NCI-H1092 treated with DMSO at 0.1 percent for 48 hours (cell line): ENCODE results near the gene CPXM2.

ENCODE experiments used
- DNase-seq: peaks from one replicate; lab custom pipeline; 2025; lab: John Stamatoyannopoulos, UW

The CPXM2 gene

DNA sequence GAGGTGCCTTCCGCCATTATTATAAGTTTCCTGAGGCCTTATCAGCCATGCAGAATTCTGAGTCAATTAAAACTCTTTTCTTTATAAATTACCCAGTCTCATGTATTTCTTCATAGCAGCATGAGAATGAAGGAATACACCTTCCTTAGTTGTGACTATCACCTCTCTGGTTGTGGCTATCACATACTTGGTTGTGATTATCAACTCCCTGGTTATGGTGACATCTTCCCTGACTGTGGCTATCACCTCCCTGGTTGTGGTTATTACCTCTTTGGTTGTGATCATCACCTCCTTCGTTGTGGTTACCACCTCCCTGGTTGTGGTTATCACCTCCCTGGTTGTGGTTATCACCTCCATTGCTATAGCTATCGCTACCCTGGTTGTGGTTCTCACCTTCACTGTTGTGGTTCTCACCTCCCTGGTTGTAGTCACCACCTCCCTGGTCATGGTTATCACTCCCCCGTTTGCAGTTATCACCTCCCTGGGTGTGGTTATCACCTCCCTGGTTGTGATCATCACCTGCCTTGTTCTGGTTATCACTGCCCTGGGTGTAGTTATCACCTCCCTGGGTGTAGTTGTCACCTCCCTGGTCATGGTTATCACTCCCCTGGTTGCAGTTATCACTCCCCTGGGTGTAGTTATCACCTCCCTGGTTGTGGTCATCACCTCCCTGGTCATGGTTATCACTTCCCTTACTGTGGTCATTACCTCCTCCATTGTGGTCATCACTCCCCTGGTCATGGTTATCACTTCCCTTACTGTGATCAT lies 119.5 kb downstream of the CPXM2 start:
- no peak for DNase-seq

DNA sequence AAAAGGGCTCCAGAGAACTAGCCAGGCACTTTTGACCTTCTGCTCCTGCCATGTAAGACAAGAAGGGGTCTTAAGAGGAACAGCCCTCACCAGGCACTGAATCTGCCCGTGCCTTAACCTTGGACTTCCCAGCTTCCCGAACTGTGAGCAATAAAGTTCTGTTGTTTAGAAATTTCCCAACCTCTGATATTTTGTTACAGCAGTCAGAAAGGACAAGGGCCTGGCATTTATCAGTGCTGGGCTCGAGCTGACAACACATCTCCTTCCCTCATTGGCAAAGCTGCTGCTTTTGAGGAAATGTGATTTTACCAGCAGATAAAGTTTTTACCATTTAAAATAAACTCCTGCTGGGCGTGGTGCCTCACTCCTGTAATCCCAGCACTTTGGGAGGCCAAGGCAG lies 122.0 kb downstream of the CPXM2 start:
- DNase-seq, result no peak

DNA sequence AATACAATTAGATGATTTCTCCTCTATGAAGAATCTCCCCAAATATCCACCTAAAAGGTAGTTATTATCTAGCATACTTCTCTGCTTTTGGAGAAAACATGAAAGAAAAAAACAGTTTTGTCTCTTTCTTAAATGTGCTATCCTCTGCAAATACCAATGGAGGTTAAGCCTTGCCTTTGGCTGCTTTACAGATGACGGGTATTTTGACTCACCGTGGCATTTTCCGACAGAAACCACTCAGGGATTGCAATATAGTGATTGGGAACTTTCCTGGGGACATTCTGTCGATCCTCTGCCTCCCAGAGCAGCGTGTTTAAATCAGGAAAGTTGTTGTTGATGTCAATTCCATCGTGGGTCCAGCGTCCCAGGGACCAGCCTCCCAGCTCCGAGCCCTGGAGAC lies 124.8 kb downstream of the CPXM2 start:
- no peak for DNase-seq

DNA sequence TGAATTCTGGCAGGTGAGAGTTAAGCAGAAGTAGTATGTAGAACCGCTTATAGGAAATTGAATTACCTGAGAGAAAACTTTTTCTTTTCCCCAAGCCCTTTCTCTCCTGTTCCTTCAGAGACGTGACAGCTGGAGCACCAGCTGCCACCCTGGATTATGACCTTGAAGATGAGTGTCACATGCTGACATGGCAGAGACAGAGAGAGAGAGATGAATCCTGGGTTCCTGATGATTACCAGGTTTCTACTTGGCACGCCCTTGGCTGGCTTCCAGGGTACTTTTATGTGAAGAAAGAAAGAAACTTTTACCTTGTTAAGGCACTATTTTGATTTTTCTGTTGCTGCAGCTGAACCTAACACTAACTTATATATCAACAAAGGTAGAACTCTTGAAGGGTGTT lies 125.6 kb downstream of the CPXM2 start:
- DNase-seq, result no peak

DNA sequence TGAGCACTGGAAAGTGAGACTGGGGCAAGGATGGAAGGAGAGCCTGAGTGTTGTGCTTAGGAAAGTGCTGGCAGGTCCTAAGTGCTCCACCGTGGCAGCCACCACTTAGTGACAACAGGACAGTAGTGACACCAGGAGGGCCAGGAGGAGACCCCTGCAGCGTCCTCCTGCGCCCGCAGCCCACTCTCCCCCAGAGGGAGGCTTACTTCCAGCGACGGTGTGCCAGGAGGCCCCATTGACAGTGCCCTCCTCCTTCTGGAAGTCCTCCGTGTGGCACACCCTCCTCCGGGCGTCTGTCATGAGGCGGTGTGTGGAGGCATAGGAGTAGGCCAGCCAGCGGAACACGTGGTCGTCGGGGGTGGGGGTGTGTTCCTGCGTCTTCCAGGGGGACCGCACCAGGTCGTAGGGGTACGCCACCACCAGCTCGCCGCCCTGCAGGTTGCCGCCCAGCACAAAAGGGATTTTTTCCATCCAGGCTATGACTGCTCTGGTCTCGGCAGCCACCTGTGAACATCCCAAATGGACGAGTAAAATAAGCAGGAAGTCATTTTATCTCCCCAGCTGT lies 129.9 kb downstream of the CPXM2 start:
- no peak for DNase-seq

DNA sequence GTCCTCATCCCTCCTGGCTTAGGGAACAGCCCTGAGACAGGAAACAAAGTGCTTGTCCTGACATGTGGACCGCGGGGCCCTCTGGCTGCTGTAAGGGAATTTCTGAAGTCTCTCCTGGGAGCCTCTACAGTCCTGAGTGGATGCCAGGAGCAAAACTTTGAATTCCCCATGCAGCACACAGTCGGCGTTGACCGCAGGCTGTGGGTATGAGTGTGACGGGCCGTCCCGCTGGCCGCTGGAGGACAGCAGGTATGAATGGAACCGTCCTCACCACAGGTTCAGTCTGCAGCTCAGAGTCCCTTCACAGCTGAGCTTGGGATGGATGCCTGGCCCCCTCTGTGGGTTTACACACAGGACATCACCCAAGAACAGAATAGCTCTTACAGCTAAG lies 130.6 kb downstream of the CPXM2 start:
- no peak for DNase-seq

DNA sequence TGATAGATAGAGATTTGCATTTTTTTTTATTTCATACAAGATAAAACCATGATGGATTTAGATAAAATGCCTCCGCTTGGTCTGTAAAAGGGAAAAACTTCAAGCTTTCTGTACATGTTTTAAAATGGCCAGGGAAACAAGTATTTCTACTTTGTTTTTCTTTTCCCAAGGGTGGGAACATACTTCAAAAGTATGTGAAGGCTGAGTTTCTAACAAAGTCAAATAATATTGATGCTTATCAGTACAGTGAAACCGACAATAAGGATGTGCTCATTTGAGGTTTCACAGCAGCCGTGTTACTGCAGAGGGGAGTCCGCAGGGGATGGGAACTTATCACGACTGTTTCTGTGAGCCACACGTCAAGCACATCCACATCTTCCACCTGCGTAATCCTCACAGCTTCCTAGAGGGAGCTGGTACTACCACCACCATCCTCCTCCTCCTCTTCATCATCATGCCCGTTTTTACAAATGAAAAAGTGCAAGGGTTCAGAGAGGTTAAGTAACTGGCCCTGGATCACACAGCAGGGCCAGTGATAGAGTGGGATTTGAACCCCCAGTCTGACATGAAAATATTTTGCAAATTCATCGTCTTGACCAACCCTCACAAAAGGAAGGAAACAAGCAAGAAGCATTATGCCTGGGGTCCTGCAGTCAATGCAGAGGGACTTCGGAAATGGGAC lies 131.1 kb downstream of the CPXM2 start:
- DNase-seq, result no peak

DNA sequence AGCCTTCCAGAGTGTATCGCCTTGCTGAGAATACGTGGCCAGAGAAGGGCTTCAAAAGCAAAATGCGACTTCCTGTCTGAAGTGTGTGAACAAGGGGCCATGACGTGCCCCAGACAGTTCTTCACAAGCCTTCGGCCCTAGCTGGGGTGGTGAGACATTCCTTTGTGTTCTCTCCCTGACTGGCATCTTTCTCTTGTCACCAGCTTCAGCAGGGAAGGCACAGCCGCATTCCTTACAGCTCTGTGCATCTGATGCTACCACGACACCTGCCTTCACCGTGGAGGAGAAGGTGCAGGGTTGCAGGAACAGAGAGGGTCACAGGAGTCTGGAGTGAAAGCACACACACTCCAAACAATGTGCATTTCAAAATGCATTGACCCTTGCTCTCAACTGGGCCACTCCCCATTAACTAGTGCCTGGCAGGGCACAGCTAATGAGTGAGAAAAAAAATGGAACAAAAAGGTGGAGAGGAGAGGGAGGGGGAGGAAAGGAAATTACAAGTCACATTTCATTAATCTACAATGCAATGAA lies 132.0 kb downstream of the CPXM2 start:
- no peak for DNase-seq

DNA sequence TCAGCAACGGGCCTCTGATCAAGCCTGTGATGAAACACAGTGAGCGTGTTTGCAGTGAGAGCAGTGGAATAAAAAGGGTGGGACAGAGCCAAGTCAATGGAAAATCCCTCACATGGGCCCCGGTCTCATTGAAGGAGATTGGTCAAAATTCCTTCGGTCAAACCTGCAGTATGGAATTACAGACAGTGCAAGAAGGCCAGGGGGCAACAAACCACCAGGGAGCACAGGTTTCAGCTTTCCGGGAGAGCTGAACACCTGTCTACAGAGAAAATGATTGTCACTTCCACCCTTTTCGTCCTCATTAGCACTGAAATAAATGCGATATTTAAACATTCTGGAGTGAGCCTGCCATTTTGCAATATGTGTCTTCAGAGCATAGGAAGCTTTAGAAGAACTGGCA lies 132.6 kb downstream of the CPXM2 start:
- DNase-seq, result no peak

DNA sequence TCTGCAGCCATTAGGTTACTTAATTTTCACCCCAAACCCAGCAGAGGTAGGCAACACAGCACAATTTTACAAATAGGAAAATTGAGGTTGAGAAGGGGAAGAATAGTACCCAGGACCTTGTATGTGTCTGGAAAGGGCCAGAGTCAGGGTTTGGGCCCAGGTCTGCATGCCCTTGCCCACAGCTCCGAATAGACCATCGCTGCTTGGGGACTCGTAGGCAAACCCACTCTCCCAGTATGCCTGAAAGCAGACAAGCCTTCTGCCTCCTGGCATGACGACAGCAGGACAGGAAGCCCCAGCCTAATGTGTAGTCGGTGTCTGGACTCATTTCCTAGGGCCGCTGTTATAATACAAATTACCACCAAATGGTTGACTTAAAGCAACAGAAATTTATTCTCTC lies 133.8 kb downstream of the CPXM2 start:
- DNase-seq, result no peak

DNA sequence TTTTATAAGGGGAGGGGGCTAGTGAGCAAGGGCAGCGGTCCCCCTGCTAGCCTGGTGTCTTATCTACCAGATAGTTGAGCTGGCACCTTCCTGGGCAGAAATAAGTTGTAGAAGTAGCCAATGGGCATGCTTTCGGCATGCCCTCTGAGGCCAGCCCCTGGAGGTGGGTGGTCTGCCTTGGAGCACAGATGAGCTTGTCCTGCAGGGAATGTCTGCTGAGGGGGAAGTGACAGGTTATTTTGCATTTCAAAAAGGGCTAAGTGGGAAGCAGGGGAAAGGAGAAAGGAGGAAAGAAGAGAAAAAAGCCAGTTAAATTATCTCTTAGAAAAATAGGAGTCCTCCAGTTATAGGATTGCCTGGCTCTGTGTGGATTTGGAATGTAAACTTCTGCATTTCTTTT lies 136.5 kb downstream of the CPXM2 start:
- DNase-seq, result no peak

DNA sequence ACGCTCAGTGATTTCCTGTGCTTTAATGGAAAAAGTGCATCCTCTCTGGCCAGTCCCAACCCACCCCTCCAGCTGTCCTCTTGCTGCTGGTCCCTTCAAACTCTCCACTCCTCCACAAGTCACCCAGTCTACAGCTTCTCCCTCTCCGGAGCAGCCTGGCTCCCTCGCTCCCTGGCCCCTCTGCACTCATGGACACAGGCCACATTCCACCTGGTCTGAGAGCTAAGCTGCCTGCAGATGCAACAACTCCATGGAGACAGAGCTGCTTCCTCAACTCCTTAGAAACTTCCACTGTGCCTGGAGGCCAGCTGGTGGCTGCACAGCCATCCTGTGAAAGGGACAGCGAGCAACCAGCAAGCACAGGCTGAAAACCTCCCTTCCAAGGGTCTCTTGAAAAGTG lies 137.5 kb downstream of the CPXM2 start:
- DNase-seq, result no peak

DNA sequence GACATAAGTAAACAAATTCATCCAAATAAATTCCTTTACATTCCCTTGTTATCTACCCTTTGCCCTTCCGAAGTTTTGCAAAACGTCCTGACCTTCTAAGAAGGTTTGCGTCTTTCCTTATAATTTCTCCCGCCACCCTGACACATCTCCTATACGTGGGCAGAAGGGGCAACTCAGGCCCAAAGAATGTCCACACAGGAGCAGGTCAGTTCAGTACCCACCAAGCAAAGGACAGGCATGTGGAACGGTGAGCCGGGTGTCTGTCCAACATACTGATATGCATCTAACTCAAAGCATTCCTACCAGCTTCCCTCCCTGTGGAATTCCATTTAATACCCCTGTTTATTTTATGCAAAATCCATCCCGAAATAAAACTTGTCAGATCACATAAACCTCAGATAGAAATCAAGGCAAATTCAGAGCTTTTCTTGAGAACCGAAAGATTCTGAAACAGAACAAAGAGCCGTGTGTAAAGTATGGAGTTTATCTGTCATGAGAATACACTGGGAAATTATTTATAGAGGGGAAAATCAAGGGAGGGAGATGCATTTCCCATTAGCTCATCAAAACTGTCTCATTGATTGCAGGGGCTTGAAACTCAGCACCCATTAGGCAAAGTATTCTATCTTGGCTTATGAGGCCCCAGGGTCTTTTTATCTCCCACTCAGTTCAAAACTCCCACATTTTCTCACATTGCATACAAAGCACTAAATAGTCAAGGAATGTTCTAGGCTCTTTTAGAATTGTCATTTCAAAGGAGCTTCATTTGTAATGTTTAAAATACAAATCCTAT lies 140.1 kb downstream of the CPXM2 start:
- no peak for DNase-seq

DNA sequence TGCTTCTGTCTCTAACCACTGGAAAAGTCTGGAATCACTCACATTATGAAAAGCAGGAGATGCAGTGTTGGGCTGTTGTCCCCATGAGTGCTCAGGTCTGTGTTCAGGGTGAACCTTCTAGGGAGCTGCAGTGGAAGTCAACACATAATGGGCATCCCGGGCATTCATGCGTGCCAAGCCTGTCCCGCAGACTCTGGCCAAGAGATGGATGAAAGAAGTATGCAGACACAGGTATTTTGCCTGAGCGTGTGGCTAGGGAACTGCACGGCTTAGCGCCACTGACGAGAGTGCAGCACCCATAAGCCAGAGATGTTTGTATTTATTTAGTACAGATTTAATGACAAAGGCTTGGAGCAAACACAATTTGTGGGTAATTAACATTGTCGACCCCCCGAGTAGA lies 140.7 kb downstream of the CPXM2 start:
- no peak for DNase-seq

DNA sequence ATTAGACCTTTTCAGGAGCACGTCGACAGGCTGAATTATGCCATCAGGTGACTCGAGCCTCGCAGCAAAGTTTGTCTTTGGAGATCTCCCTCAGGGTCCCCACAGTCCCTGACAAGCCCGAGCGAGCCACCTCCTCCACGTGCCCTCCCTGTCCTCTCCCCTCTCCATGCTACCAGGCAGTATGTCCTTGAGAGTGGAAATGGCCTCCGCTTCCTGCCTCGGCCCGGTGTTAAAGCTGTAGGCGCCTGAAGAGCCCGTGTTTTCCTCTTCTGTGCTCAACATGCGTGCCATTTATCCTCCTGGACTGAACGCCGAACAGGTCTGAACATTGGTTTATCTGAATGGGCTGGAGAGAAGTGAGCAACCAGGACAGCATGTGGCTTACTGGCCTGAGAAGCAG lies 142.9 kb downstream of the CPXM2 start:
- no peak for DNase-seq

DNA sequence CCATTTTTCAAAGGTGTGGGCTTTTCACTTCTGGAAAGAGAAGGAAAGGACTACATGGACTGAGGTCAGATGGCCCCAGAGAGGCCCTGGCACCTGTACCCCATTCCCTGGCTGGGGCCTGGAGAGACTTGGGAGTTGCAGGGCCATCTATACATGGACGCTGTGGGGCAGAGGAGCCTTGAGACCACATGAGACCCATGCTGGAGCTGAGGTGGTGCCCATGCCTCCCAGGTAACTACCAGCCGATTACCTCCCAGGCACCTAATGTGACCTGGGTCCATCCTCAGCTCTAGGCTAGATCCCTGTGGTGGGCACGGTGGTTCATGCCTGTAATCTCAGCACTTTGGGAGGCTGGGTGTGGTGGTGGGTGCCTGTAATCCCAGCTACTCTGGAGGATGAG lies 144.2 kb downstream of the CPXM2 start:
- no peak for DNase-seq

DNA sequence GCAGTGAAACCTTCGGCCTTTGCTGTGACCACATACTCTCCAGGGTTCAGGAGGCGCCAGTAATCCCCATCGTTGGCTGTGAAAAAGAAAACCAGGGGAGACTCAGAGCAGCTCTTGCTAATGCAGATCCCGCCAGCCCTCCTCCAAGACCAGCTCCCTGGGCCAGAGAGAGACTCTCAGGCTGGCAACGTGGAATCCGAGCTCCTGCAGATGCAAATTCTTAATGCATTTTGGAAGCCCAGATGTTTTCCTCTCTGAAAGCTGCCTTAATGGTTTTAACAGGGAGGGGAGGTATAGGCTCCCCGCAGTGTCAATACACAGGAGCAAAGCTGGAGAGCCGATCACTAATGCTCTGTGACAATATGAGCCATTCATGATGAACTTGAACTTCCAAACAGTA lies 144.7 kb downstream of the CPXM2 start:
- no peak for DNase-seq

DNA sequence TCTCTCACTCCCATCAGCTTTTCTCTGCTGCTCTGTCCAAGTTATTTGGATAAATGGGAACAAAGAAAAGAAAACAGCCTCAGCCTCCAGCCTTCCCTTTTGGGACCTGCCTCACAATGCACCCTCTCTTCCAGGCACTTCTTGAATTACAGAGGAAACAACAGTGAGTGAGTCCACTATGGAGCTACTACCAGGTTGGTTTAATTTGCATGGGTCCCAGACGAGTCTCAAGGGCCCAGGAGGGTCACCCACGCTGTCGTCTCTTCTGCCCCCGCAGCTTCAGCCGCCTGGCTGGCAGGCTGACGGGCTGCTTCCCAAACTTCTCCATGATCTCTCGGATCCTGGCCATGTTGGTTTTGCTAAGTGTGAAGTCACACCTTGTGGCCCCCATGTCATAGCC lies 145.1 kb downstream of the CPXM2 start:
- DNase-seq, result no peak

DNA sequence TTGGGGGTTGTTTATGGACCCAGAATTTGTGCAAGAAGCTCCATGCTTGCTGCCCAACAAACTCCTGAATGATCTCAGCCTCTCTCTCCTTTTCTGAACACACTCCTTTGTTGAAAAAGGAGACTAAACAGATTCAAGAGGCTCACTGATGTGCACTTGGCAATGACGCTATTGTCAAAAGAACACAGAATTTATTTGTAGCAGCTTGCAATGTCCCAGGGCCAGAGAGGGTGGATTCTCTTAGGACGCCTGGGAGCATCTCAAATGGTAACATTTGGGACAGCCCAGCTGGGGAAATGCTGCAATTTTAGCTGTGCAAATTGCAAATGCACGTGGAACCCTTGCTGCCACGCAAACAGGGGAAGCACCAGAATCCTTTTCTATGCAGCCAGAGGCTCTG lies 145.5 kb downstream of the CPXM2 start:
- DNase-seq, result no peak

DNA sequence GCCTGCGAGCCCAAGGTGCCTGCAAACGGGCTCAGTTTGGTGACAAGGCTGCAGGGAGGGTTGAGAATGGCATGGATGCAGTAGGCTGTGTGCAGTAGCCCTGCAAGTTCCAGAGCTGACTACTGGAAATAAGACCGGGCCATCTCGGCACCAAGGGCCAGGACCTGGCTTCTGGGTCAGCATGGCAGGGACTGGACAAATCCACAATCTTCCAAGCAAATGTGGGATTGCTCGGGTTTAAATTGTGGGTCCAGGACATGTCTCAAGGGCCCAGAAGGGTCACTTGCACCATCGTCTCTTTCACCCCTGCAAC lies 147.4 kb downstream of the CPXM2 start:
- DNase-seq, result no peak

DNA sequence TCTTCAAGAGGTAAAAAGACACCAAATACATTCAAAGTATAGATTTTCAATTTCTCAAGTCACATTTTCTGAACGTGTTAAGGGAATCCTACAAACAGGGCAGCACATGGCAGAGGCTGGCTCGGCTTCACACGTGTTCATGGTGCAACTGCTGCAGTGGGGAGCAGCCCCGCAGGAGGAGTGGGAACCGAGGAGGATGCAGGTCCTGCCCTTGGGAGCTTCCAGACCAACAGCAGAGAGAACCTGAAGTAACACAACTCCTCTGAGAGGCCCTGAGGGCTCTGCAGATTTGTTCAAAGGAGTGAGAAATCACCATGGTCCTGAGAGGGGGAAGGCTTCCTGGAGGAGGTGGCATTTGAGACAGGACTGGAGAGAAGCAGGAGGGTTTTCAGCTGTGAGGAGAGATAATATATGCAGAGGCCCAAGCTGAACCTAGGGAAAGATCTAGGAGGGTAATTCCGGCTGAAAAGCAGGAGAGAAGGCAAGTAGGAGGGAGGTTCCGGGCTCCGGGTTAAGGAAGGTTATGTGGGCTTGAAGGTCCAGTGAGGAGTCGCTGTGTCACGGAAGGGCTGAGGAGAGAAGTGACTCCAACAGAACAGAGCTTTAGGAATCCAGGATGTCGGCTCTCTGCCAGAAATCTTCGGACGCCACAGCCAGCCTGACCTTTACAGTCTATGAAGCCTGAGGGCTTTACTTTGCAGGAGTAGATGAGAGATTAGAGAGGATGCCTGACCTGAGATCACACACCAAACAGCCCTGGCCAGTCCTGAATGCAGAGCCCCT lies 148.0 kb downstream of the CPXM2 start:
- DNase-seq, result no peak
